Stimulated activated CD8-positive, alpha-beta memory T cell treated with anti-CD3 and anti-CD28 coated beads, Interleukin-4, amount 100 ng/mL, for 24 hours (primary cell): ENCODE results near the gene CPXM1.

ENCODE experiments used
- DNase-seq: peaks from one replicate; pipeline ENCODE4 v3.0.0-alpha.2; 2020; ENCODE audit warnings: low read depth

The CPXM1 gene

DNA sequence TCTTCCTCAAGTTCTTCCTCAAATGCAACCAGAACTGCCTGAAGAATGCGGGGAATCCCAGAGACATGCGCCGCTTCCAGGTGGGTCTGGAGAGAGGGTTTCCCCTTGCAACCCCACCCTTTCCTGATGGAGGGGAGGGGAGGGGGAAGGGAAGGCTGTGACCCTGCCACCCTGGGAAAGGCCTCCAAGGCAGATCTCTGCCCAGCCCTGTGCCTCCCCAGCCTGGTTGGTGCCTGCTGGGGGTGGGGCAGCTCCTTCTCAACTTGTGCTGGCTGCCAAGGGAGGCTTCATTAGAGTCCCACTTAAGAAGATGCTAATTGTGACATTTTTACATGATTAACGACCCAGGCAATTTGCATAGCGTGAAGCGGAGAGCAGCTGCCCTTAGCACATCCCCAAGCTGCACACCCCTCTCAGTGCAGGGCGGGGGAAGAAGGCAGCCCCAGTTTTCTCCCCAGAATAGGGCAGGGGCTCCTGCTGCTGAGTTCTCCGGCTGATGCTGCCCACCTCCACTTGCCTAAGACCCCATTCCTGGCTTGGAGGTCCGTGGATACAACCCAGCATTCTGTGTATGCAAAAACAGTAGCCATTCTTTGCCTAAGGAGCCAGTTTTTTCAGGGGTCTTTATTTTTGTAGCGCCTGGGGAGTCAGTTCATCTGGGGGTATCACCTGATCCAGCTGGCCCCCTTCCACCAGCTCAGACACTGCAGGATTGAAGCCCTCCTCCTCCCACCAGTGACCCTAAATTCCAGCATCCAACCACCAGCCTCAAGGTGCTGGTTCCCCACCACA is 51.7 kb downstream of the CPXM1 start:
- no peak for DNase-seq

GRCh38 chr20:2747676-2748235 is 52.7 kb downstream of the CPXM1 start:
- DNase-seq: no peak

GRCh38 chr20:2746636-2747265 is 53.7 kb downstream of the CPXM1 start:
- DNase-seq: no peak

GRCh38 chr20:2745936-2746635 is 54.3 kb downstream of the CPXM1 start:
- DNase-seq: no peak

GRCh38 chr20:2745060-2745910 is 55.1 kb downstream of the CPXM1 start:
- DNase-seq: no peak
